Fibroblast of skin of right biceps (primary cell): ENCODE results near the gene EMC6.
A peak's percentile ranks its signal among the peaks of the same experiment; 100 is the strongest.
"Not testable (repeated sequence)": the region's sequence is repeated elsewhere in the genome, so short reads cannot be mapped to it uniquely, and the experiment has no call there.

Experiments used
- DNase-seq: peaks from one replicate; pipeline ENCODE4 v3.0.0-alpha.2; 2013

Gene EMC6

GRCh38 chr17:3682033-3682432 lies 13.4 kb downstream of the EMC6 start:
- DNase-seq: no peak

- no peak for DNase-seq
Observed at GRCh38 chr17:3683054-3683511, 14.5 kb downstream of the EMC6 start.

GRCh38 chr17:3685174-3685573 lies 16.6 kb downstream of the EMC6 start:
- no peak for DNase-seq

- no peak for DNase-seq
Observed at GRCh38 chr17:3688027-3688553, 19.5 kb downstream of the EMC6 start.

- DNase-seq: no peak
Observed at GRCh38 chr17:3688852-3689261, 20.2 kb downstream of the EMC6 start.

GRCh38 chr17:3689262-3690093 lies 20.9 kb downstream of the EMC6 start:
- DNase-seq: no peak

GRCh38 chr17:3690094-3690715 lies 21.6 kb downstream of the EMC6 start:
- no peak for DNase-seq

GRCh38 chr17:3691617-3692067 lies 23.0 kb downstream of the EMC6 start:
- no peak for DNase-seq

- no peak for DNase-seq
Observed at GRCh38 chr17:3692346-3692745, 23.7 kb downstream of the EMC6 start.

GRCh38 chr17:3693141-3693540 lies 24.5 kb downstream of the EMC6 start:
- DNase-seq: no peak

- DNase-seq: no peak
Observed at GRCh38 chr17:3693829-3694231, 25.2 kb downstream of the EMC6 start.

- DNase-seq: no peak
Observed at GRCh38 chr17:3695129-3695722, 26.6 kb downstream of the EMC6 start.

GRCh38 chr17:3695723-3696411 lies 27.3 kb downstream of the EMC6 start, which contains the start of gene P2RX5:
Gene P2RX5, minus strand, starts transcription at chr17:3696155. Its CDS starts 150 bp downstream, at chr17:3696005.
- DNase-seq: peak; percentile 8

- DNase-seq: no peak
Observed at GRCh38 chr17:3697103-3697476, 28.5 kb downstream of the EMC6 start.

- DNase-seq: no peak
Observed at GRCh38 chr17:3698139-3698538, 29.5 kb downstream of the EMC6 start.

GRCh38 chr17:3699951-3700350 lies 31.3 kb downstream of the EMC6 start:
- DNase-seq: no peak

GRCh38 chr17:3702041-3702539 lies 33.5 kb downstream of the EMC6 start:
- not testable (repeated sequence) for DNase-seq

GRCh38 chr17:3704931-3705717 lies 36.5 kb downstream of the EMC6 start:
- no peak for DNase-seq

GRCh38 chr17:3705718-3705984 lies 37.0 kb downstream of the EMC6 start:
- DNase-seq: not testable (repeated sequence)

- no peak for DNase-seq
Observed at GRCh38 chr17:3708366-3708765, 39.8 kb downstream of the EMC6 start.

- peak; percentile 49 for DNase-seq
Observed at GRCh38 chr17:3710951-3711383, 42.4 kb downstream of the EMC6 start.
